Measurements from ENCODE around the gene TBC1D9B.
"Not testable (repeated sequence)": the region's sequence is repeated elsewhere in the genome, so short reads cannot be mapped to it uniquely, and the experiment has no call there.

DNA sequence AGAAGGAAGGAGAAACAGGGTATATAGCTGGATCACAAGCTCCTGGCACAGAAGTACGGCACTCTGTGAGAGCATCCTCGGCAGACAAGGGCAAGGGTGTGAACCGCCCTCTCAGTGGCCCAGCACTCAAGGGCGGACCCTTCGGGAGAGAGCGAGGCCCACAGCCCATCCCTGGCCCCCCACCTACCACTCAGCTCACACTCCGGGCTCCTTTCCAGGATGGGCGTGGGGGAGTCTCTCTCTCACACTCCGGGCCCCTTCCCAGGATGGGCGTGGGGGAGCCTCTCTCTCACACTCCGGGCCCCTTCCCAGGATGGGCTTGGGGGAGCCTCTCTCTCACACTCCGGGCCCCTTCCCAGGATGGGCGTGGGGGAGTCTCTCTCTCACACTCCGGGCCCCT, 36.2 kb downstream of the TBC1D9B start:
- TF ChIP-seq, protein P1, sequence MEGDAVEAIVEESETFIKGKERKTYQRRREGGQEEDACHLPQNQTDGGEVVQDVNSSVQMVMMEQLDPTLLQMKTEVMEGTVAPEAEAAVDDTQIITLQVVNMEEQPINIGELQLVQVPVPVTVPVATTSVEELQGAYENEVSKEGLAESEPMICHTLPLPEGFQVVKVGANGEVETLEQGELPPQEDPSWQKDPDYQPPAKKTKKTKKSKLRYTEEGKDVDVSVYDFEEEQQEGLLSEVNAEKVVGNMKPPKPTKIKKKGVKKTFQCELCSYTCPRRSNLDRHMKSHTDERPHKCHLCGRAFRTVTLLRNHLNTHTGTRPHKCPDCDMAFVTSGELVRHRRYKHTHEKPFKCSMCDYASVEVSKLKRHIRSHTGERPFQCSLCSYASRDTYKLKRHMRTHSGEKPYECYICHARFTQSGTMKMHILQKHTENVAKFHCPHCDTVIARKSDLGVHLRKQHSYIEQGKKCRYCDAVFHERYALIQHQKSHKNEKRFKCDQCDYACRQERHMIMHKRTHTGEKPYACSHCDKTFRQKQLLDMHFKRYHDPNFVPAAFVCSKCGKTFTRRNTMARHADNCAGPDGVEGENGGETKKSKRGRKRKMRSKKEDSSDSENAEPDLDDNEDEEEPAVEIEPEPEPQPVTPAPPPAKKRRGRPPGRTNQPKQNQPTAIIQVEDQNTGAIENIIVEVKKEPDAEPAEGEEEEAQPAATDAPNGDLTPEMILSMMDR (IDR thresholded peaks at IDR 0.05) = not testable (repeated sequence)
- TF ChIP-seq POLR2A (IDR thresholded peaks at IDR 0.05) = not testable (repeated sequence)

Measured in uterus (tissue), 2 donors.